GM12891 (cell line): ENCODE measurements around the gene DDX50.
"Not testable (repeated sequence)": the region's sequence is repeated elsewhere in the genome, so short reads cannot be mapped to it uniquely, and the experiment has no call there.

ENCODE experiments used
- DNase-seq: peaks from one replicate; pipeline ENCODE4 v3.0.0; 2011; ENCODE audit warnings: low spot score; ENCODE audit not compliant: insufficient read length
- FAIRE-seq: peaks from 2 replicates; lab custom pipeline; 2011; peaks lifted over from hg19 to GRCh38; lab: Jason Lieb, UNC
- PAX5 ChIP-seq: IDR thresholded peaks from 2 replicates; pipeline ENCODE4 v1.6.1; 2011; ENCODE audit warnings: low read length, moderate library complexity, mild to moderate bottlenecking; ENCODE audit not compliant: insufficient read depth, severe bottlenecking
- POLR2A ChIP-seq: IDR thresholded peaks from 2 replicates; pipeline ENCODE4 v1.6.1; 2011; ENCODE audit warnings: low read depth, low read length, control low read depth
- POLR2AphosphoS5 ChIP-seq: IDR thresholded peaks from 2 replicates; pipeline ENCODE4 v1.6.1; 2011; ENCODE audit warnings: low read depth, low read length, control low read depth
- POU2F2 ChIP-seq: IDR thresholded peaks from 2 replicates; pipeline ENCODE4 v1.6.1; 2011; ENCODE audit warnings: low read depth, mild to moderate bottlenecking, control low read depth, low read length, moderate library complexity
- SPI1 ChIP-seq: IDR thresholded peaks from 2 replicates; pipeline ENCODE4 v1.6.1; 2011; ENCODE audit warnings: low read depth, low read length, control low read depth
- TAF1 ChIP-seq: IDR thresholded peaks from 2 replicates; pipeline ENCODE4 v1.6.1; 2011; ENCODE audit warnings: low read depth, low read length, control low read depth

The DDX50 gene

GRCh38 chr10:68950598-68950997 lies 49.5 kb downstream of the DDX50 start:
- FAIRE-seq = no peak
- no peak for DNase-seq
- no peak for TF ChIP-seq PAX5

GRCh38 chr10:68954904-68955303 lies 53.8 kb downstream of the DDX50 start:
- TF ChIP-seq PAX5 (no peak), POU2F2 (no peak), TAF1 (no peak), POLR2AphosphoS5 (no peak), POLR2A (no peak), SPI1 (no peak)
- FAIRE-seq = no peak

GRCh38 chr10:68955355-68955831 lies 54.3 kb downstream of the DDX50 start:
- TF ChIP-seq TAF1 (no peak), POU2F2 (no peak), POLR2A (no peak), PAX5 (no peak), SPI1 (no peak), POLR2AphosphoS5 (no peak)
- DNase-seq (peak; percentile 12), FAIRE-seq (no peak)

More at GRCh38 chr10:68954904-68955303, 53.8 kb downstream of the DDX50 start:
- DNase-seq = no peak

GRCh38 chr10:68955832-68956532 lies 54.9 kb downstream of the DDX50 start, which contains the start of gene DDX21:
Gene DDX21, plus strand, starts transcription at chr10:68956170. Its CDS starts 56 bp downstream, at chr10:68956226.
- FAIRE-seq (peak; percentile 81), DNase-seq (peak; percentile 83)
- TF ChIP-seq POU2F2 (no peak), POLR2AphosphoS5 (peak; percentile 88), SPI1 (peak; percentile 75), PAX5 (no peak), POLR2A (peak; percentile 84), TAF1 (peak; percentile 81)

- FAIRE-seq (no peak), DNase-seq (no peak)
- TF ChIP-seq POLR2A (no peak), POLR2AphosphoS5 (no peak), SPI1 (no peak), POU2F2 (no peak), PAX5 (no peak), TAF1 (no peak)
These were observed 56.1 kb downstream of the DDX50 start for GRCh38 chr10:68957284-68957615.

GRCh38 chr10:68957654-68958053 lies 56.5 kb downstream of the DDX50 start:
- DNase-seq = no peak
- TF ChIP-seq POLR2A = no peak
- no peak for TF ChIP-seq TAF1
- no peak for TF ChIP-seq SPI1
- no peak for TF ChIP-seq POLR2AphosphoS5
- TF ChIP-seq PAX5 = no peak
- TF ChIP-seq POU2F2 = no peak
- FAIRE-seq = no peak

GRCh38 chr10:68959695-68960527 lies 58.8 kb downstream of the DDX50 start:
- no peak for DNase-seq
- TF ChIP-seq PAX5 (no peak), POLR2AphosphoS5 (no peak), SPI1 (no peak), POU2F2 (no peak), TAF1 (no peak)
- FAIRE-seq = no peak

GRCh38 chr10:68963151-68963550 lies 62.0 kb downstream of the DDX50 start:
- TF ChIP-seq TAF1 = no peak
- no peak for TF ChIP-seq PAX5
- TF ChIP-seq POLR2A = no peak
- TF ChIP-seq SPI1 = no peak
- no peak for TF ChIP-seq POLR2AphosphoS5
- no peak for TF ChIP-seq POU2F2
- FAIRE-seq (no peak), DNase-seq (no peak)

- DNase-seq (no peak), FAIRE-seq (no peak)
- TF ChIP-seq POLR2AphosphoS5 (peak; percentile 69), POLR2A (no peak)
These were observed 72.9 kb downstream of the DDX50 start for GRCh38 chr10:68973975-68974374.

- not testable (repeated sequence) for FAIRE-seq, DNase-seq
These were observed 74.9 kb downstream of the DDX50 start for GRCh38 chr10:68975936-68976473.

- not testable (repeated sequence) for FAIRE-seq, DNase-seq
These were observed 78.6 kb downstream of the DDX50 start for GRCh38 chr10:68979738-68980137.
